Measurements from ENCODE around the gene KCNG4. TPM values are rescaled to one million over a fixed set of nuclear protein-coding genes. Genes with fewer than 3 reads are reported as not detected.
"Not testable (repeated sequence)": the region's sequence is repeated elsewhere in the genome, so short reads cannot be mapped to it uniquely, and the experiment has no call there.

Gene KCNG4
- polyA plus RNA-seq, 12 donors, result 0.04 to 0.10 (median 0.05) TPM; not detected in 5

DNA sequence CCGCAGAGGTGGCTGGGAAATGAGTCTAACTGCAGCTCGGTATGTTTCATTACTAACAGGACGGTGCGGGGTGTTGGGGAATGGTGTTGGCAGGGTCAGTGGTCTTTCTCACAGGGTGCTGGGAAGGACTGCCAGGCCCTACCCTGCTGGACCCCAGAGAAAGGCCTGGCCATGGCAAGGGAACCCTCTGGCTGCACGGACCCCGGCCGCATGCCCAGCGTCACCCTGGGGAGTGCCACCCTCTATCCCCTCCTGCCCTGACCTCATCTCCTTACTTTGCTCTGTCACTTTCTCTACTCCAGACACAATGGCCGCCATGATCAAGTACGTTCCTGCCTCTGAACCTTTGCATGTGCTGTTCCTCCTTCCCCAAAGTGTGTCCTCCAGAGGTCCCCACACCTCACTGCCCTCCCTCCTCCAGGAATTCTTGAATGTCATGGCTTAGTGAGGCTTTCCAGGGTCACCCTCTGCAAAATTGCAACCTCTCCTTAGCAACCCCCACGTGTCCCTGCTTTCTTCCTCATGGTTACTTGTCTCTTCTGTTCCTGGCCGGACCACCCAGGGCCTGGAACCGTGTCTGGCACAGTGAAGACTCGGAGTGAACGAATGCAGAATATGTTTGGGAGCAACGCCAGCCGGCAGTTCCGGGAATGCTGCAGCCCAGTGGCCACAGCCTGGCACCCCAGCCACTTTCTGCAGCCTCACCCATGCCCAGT, 33.7 kb downstream of the KCNG4 start:
- DNase-seq, result no peak

GRCh38 chr16:84205123-84205522, 34.7 kb downstream of the KCNG4 start:
- not testable (repeated sequence) for DNase-seq

GRCh38 chr16:84204551-84204950, 35.3 kb downstream of the KCNG4 start:
- DNase-seq, result not testable (repeated sequence)

- DNase-seq, result no peak
Measured at GRCh38 chr16:84199861-84200260, 40.0 kb downstream of the KCNG4 start.

- DNase-seq, result no peak
Measured at GRCh38 chr16:84199097-84199496, 40.7 kb downstream of the KCNG4 start.

DNA sequence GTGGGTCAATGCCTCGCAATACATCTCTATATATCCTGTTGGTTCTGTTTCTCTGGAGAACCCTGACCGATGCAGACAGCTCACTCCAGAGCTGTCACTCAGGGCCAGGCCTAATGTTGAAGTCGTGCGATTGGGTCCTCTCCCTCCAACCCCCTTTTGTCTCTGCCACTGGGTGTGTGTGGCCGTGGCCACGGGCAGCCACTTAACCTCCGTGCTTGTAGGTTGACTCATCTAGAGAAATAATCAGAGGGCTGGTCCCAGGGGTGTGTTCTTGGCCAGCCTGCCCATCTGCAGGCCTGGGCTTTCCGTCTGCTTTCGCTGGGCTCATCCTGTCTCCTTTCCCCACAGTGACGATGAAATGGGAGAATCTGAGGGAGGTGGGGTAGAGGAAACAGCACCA, 41.4 kb downstream of the KCNG4 start:
- DNase-seq, result no peak

- DNase-seq, result no peak
Measured at GRCh38 chr16:84197466-84198128, 42.2 kb downstream of the KCNG4 start.

GRCh38 chr16:84196727-84197394, 43.0 kb downstream of the KCNG4 start:
- DNase-seq, result no peak

- no peak for DNase-seq
Measured at GRCh38 chr16:84196101-84196500, 43.7 kb downstream of the KCNG4 start.

DNA sequence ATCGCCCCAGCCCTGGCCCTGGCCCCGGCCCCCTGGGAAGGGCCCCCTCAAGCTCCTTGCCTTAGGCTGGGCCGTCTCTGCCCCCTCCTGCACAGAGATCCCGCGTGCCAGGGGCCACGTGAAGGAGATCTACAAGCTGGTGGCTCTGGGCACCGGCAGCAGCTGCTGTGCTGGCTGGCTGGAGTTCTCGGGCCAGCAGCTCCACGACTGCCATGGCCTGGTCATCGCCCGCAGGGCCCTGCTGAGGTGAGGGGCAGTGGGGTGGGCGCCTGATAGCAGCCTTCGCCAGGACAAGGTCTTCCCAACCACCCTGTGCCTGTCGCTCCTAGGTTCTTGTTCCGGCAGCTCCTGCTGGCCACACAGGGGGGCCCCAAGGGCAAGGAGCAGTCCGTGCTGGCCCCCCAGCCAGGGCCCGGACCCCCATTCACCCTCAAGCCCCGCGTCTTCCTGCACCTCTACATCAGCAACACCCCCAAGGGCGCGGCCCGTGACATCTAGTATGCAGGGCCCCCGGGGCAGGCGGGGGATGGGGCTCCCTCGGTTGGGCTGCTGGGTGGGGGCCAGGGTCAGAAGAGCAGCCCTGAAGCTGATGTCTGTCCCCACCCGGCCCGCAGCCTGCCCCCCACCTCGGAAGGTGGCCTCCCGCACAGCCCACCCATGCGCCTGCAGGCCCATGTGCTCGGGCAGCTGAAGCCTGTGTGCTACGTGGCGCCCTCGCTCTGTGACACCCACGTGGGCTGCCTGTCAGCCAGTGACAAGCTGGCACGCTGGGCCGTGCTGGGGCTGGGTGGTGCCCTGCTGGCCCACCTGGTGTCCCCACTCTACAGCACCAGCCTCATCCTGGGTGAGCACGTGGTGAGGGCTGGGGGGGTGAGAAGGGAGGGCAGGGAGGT, 44.4 kb downstream of the KCNG4 start:
- no peak for DNase-seq

DNA sequence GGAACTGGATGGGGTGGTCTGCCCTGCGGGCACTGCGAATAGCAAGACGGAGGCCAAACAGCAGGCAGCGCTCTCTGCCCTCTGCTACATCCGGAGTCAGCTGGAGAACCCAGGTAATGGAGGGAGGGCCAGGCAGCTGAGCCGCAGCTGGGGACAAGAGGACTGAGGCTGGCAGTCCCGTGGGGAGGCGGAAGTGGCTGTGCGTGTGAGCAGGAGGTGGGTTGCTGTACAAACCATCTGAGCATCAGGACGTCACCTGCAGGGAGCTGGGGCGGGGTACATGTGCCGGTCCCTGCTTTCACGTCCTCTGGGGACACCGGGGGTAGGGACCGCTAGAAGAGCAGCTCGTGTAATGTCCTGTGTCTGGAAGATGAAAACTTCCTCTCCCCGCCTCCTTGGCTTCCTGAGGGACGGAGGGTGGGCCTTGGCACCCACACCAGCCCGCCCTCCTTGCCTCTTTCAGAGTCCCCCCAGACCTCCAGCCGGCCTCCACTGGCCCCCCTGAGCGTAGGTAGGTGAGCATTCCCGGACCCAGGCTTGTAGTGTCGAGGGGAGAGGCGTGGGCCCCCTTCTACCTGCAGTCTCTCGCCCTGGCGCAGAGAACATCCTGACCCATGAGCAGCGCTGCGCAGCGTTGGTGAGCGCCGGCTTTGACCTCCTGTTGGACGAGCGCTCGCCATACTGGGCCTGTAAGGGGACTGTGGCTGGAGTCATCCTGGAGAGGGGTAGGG, 45.2 kb downstream of the KCNG4 start:
- no peak for DNase-seq

DNA sequence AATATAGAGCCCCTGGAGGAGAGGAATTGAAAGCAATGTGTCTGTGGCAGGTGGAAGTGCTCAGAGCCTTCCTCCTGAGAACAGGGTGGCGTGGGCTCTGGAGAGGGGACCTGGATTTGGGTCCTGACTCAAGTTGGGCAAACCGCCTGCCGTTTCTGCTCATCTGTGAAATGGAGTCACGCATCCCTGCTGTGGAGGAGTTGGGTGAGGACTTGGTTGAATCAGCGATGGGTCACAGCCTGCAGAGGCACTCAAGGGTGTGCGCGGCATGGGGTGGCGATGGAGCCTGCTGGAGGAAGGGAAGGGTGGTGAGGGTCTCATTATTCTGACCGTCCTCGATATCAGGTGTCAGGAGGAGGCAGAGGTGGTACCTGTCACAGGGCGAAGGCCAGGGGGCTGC, 45.8 kb downstream of the KCNG4 start:
- DNase-seq, result no peak

GRCh38 chr16:84193480-84193879, 46.3 kb downstream of the KCNG4 start:
- no peak for DNase-seq

GRCh38 chr16:84191466-84191865, 48.3 kb downstream of the KCNG4 start:
- no peak for DNase-seq

- no peak for DNase-seq
Measured at GRCh38 chr16:84190731-84191388, 49.0 kb downstream of the KCNG4 start, which contains the start of gene ADAD2. ADAD2 (plus strand) TSS chr16:84191157; CDS start chr16:84191231, 74 bp downstream.

DNA sequence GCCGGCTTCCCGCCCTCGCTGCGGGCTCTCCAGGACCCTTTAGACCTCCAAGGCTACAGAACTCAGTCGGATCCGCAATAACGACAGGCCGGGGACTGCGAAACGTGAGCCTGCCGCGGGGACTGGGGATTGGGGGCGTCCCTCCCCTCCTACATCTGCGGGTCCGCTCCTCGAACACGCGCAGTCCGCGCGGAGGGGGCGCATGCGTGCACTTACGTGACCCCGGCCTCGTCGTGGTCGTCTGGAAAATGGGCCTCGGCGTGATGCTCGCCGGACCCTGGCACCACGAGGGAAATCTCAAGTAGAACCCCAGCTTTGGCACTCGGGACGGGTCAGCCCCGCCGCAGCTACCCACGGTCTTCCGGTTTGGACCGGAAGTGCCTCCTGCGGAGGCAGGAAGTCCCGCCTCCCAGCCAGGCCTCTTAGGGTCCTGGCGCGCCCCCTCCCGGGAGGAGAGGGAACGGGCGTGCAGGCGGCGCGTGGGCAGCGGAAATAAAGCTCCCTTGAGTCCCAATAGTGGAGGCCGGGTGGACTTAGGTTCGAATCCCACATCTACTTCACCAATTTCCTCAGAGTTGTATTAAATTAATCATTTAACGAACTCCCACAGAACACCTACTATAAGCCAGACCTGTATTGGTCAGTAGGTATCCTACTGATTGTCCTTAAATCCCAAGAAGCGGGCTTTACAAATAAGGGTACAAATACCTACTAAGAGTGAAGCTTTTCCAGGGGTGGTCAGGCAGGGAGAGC, 53.0 kb downstream of the KCNG4 start, which contains the start of gene TAF1C:
Gene TAF1C (minus strand): TSS at position 373 of the 753 bp plus-strand sequence. CDS start 2,069 bp downstream, outside the sequence.
- peak; percentile 96 for DNase-seq

- no peak for DNase-seq
Measured at GRCh38 chr16:84184775-84185174, 55.0 kb downstream of the KCNG4 start.

DNA sequence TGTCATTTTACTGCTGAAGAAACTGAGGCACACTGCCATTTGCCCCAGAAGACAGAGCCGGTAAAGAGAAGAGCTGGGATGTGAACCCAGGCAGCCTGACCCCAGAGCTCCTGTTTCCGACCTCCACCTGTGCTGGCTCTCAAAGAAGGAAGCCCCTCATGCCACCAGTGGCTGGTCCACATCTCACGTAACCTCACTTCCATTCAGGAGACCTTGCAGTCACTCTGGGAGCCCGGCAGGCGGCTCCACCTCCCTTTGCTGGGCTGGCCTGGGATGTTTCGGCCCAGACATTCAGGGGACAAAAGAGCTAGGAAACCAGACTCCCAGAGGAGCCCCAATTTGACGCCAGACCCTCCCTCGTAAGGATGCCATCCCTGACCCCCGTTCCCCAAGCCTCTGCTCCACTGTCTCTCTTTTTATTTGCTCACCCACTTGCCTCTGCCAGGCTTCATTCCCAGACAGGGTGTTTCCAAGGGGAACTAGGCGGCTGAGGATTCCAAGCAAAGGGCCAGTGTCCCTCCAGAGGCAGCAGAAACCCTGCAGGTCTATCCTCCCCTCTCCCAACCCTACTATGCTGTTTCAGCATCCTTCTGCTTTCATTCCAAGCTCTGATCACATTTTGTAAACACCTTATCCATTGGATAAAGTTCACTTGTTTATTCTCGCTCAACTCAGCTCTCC, 55.8 kb downstream of the KCNG4 start:
- DNase-seq, result no peak

DNA sequence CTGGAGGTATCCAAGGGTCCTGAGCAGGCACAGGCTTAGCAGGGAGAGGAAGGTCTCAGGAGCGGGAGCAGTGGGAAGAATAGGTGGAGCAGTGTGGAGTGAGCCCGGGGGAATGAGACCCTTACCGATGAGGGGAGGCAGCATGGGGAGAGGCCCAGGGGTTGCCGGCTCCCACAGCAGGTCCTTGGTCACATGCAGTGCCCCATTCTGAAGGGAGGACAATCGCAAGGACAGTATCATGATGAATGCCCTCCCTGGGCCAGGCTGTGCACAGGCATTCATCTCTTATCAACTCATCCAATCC, 56.3 kb downstream of the KCNG4 start:
- no peak for DNase-seq

Data from muscle of arm (tissue), 12 donors.